ENCODE measurements around the gene KCNA3.
"Not testable (repeated sequence)": the region's sequence is repeated elsewhere in the genome, so short reads cannot be mapped to it uniquely, and the experiment has no call there.

DNA sequence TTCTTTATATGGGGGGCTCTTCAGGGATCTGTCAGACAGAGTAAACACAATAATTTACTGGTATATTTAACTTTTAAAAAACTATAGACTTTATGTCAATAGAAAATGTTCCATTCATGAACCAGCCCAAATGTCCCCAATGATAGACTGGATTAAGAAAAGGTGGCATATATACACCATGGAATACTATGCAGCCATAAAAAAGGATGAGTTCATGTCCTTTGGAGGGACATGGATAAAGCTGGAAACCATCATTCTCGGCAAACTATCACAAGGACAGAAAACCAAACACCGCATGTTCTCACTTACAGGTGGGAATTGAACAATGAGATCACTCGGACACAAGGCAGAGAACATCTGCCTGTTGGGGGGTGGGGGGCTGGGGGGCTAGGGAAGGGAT lies 15.2 kb downstream of the KCNA3 start:
- not testable (repeated sequence) for TF ChIP-seq USF2 (CRISPR knock-in tag; IDR thresholded peaks at IDR 0.05); TEAD4 (CRISPR knock-in tag; IDR thresholded peaks at IDR 0.05); CBFB (CRISPR knock-in tag; IDR thresholded peaks at IDR 0.05; ENCODE audit: low read depth); ATF3 (CRISPR knock-in tag; conservative IDR thresholded peaks at IDR 0.05); PREB (CRISPR knock-in tag; IDR thresholded peaks at IDR 0.05; ENCODE audit: borderline replicate concordance); AFF4 (CRISPR knock-in tag; IDR thresholded peaks at IDR 0.05; ENCODE audit: borderline replicate concordance); ZNF423 (CRISPR knock-in tag; IDR thresholded peaks at IDR 0.05); FOXK1 (CRISPR knock-in tag; IDR thresholded peaks at IDR 0.05); MLX (CRISPR knock-in tag; IDR thresholded peaks at IDR 0.05); NR1H2 (CRISPR knock-in tag; IDR thresholded peaks at IDR 0.05); ZNF121 (CRISPR knock-in tag; IDR thresholded peaks at IDR 0.05)
- TF ChIP-seq, protein P1, sequence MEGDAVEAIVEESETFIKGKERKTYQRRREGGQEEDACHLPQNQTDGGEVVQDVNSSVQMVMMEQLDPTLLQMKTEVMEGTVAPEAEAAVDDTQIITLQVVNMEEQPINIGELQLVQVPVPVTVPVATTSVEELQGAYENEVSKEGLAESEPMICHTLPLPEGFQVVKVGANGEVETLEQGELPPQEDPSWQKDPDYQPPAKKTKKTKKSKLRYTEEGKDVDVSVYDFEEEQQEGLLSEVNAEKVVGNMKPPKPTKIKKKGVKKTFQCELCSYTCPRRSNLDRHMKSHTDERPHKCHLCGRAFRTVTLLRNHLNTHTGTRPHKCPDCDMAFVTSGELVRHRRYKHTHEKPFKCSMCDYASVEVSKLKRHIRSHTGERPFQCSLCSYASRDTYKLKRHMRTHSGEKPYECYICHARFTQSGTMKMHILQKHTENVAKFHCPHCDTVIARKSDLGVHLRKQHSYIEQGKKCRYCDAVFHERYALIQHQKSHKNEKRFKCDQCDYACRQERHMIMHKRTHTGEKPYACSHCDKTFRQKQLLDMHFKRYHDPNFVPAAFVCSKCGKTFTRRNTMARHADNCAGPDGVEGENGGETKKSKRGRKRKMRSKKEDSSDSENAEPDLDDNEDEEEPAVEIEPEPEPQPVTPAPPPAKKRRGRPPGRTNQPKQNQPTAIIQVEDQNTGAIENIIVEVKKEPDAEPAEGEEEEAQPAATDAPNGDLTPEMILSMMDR (IDR thresholded peaks at IDR 0.05): not testable (repeated sequence)
